Right ventricle myocardium inferior (tissue), 1 donor: ENCODE measurements around the gene NEK1. TPM values are rescaled to one million over a fixed set of nuclear protein-coding genes. Genes with fewer than 3 reads are reported as not detected.
A peak's percentile ranks its signal among the peaks of the same experiment; 100 is the strongest.

ENCODE experiments used
- ATAC-seq: fragments of 200-7000 bp; cut with Tn5 transposase; one replicate; pipeline ENCODE4 v1.9.1; 2020; ENCODE audit warnings: mild to moderate bottlenecking, moderate library complexity
- DNase-seq: peaks from one replicate; pipeline ENCODE4 v3.0.0; 2021; ENCODE audit errors: missing footprints
- intact Hi-C: fragments of 100-400 bp; cut with DNase I; formaldehyde crosslinking; loops from one replicate; pipeline ENCODE4 v1.11.0; 2022
- total RNA-seq: library from RNA; stranded (reverse); fragmentation: NEBNext Ultra II Directional; extraction: Animal tissue kit (Norgen Biotek cat#: 25700); gene quantifications from one replicate; pipeline ENCODE4 v1.2.1, GENCODE V29; 2021
- donor health status: DM: no; HTN: yes; CAD: no; lungs with severe emphysema.

NEK1 gene
- total RNA-seq, 1 donor from 2014 or later = 13.8 TPM

DNA sequence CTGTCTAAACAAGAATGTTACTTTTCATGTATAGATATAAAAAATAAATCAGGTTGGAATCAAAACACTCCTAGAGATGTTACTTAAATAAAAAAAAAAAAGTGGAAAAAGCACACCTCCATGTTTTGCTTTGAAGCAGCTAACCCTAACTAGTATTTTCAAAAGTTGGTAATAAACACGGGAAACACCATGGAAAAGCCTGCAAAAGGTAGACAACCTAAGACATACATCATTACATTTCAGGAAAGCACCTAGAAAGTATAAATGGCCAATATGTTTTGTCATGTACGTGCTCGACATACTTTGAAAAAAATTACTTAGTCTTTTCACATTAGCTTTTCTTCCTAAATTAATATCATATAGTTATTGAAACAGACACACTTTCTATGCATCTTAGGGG, 211.6 kb downstream of the NEK1 start:
- no peak for DNase-seq

DNA sequence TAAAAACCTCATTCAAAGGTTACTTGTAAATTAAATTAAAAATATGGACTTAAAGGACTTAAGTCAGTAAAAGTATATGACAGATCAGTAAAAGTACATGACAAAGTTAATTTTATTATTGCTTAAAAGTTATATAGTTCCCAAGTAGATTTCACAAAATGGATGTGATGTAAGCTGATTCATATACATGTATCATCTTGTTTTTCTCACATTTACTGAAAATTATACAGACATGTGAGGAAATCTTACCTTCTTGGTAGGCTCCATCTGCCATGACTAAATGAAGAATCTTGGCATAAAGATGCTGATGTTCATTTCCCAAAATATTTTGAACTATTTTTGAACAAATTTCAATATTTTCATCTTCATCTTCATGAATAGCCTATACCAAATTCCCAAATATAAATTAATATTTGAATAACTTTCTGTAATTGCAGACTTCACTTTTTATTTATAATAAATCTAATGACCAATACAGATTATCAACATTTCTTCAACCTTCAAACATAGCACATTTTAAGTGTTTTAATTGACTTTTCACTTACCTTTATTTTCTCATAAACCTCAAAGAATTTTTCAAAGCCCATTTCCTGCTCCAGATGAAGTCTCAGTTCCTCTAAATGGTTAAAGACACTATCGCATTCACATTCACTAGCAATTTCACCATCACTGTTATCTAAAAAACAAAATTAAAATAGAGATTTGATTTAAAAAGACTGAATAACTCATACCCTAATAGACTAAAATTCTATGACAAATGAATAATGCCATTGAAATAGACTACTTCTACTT, 212.2 kb downstream of the NEK1 start:
- ATAC-seq (no peak), DNase-seq (no peak)
- intact Hi-C loops = loop anchor here (10.0 kb wide), 1 partner anchor 125 kb away; the partner anchor contains the start of gene SH3RF1

More for the DNA sequence above, 211.6 kb downstream of the NEK1 start:
- ATAC-seq = no peak
- intact Hi-C loops = loop anchor here (10.0 kb wide), 1 partner anchor 126 kb away; the partner anchor contains the start of gene SH3RF1

DNA sequence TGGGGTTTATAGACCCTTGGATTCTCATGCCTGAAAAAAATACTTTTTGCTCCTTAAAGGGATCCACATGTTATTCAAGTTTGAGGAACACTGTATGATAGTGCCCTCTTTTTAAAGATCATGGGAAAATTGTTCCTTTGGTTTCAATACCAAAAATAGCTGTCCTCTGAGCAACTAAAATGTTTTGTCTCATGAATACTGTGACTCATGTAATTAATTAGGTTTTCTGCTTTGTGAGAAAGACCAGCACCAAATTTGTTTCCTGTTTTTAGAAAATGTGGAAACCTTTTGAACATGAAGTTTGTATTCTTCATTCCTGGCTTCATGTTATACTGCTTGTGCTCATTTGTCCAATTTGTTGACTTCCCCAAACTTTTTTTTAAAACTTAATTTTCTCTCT, 214.1 kb downstream of the NEK1 start:
- DNase-seq (no peak), ATAC-seq (no peak)
- intact Hi-C loops = no loop called here

DNA sequence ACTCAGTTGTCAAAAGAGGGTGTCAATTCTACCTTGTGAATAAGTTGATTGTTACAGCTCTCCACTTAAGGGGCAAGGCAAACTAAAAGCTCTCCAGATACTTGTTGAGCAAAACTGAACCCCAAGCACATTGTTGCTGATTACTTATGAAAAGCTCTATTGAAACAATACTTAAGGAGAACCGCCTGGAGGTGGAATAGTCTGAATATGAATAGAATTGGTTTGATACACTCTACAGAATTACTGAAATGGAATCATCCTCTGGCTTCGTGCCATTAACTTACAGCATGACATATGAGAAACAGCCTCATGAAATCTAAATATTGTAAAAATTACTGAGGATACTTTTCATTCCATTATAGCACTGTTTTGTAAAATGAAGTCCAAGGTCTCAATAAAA, 214.6 kb downstream of the NEK1 start:
- no peak for ATAC-seq
- intact Hi-C loops = no loop called here
- DNase-seq = no peak

DNA sequence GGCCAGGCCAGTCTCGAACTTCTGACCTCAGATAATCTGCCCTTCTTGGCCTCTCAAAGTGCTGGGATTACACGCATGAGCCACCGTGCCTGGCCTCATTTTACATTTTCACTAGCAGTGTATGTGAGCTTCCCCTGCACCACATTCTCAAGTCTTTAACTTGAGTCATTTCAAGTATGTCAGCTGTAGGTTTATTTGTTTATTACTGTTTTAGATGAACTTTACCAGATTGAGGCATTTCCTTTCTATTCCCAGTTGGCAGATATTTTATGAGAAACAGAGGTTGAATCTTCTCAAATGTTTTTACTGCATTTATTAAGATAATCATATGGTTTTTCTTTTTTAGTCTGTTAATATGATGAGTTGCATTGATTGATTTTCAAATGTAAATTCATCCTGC, 227.0 kb downstream of the NEK1 start:
- no peak for DNase-seq
- no peak for ATAC-seq
- intact Hi-C loops = no loop called here

DNA sequence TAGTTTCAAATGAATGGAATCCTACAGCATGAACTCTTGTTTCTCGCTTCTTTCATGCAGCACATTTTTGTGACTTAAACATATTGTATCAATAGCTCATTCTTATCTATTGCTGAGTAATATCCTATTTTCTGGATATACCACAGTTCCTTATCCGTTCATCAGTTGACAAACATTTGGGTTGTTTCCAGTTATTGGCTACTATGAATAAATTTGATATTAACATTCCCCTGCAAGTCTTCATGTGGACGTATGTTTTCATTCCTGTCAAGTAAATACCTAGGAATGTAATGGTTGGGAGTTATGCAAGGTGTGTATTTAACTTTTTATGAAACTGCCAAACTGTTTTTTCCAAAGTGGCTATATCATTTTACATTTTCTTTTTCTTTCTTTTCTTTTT, 227.6 kb downstream of the NEK1 start:
- intact Hi-C loops = no loop called here
- no peak for ATAC-seq
- no peak for DNase-seq

DNA sequence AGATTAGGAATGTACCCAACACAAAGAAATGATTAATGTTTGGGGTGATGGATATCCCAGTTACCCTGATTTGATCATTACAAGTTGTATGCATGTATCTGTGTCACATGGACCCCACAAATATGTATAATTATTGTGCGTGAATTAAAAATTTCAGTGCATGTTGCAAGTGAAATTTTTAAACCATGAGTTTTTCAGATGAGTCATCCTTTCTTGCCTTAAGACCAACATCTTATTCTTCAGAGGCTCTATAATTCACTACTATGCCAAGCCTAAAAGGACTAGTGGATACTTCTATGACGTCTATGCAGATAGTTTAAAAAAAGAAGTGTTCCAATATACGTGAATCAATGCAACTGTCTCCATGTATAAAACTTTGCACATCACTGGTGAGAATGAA, 228.7 kb downstream of the NEK1 start:
- intact Hi-C loops = no loop called here
- DNase-seq (no peak), ATAC-seq (no peak)

DNA sequence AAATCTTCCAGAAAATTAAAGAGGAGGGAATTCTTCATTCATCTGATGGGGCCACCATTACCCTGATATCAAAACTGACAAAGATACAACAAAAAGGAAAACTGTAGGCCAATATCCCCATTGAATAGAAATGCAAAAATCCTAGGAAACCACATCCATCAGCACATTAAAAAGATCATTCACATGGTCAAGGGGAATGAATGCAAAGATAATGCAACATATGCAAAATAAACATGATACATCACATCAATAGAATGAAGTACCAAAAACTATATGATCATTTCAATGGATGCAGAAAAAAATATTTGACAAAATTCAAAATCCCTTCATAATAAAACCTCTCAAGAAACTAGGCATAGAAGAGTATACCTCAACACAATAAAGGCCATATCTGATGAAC, 232.7 kb downstream of the NEK1 start:
- ATAC-seq (no peak), DNase-seq (no peak)
- intact Hi-C loops = no loop called here

DNA sequence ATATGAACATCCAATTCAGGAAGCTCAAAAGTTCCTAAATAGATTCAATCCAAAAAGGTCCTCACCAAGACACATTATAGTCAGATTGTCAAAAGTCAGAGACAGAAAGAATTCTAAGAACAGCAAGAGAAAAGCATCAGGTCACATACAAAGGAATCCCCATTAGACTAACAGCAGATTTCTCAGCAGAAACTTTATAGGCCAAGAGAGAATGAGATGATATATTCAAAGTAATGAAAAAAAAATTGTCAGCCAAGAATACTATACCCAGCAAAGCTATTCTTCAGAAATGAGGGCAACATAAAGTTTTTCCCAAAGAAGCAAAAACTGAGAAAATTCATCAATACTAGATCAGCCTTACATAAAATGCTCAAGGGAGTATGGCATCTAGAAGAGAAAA, 235.0 kb downstream of the NEK1 start:
- intact Hi-C loops = no loop called here
- ATAC-seq = no peak
- DNase-seq = no peak

DNA sequence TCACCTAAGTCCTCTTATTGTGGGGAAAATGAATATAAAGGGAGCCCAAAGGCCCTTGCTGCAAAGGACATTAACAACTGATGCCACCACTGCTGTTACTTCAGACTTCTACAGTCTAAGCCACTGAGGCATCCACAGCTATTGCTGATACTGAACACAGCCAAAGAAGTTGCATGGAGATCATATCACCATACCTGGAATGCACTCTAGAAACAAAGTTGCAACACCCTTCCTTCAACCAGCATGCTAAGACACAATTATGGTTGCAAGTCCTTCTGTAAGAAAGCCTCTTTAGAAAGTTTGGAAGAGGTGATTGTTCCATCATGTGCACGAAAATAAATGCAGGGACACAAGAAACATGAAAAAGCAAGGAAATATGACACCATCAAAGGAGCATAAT, 236.0 kb downstream of the NEK1 start:
- intact Hi-C loops = no loop called here
- DNase-seq (no peak), ATAC-seq (no peak)

DNA sequence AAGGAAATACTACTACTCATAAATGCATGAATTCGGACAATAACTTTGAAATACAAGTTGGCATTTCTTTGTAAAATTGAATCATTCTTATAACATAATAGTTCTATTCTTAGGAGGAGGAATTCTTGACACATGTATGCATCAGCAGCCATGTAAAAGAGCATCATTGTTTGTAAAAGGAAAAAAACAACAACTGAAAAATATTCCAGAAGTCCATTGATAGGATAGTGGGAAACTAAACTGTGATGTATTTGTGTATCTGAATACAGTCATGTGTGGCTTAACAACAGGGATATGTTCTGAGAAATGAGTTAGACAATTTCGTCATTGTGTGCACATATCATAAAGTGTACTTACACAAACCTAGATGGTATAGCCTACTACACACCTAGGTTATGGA, 239.6 kb downstream of the NEK1 start:
- no peak for DNase-seq
- intact Hi-C loops = no loop called here

DNA sequence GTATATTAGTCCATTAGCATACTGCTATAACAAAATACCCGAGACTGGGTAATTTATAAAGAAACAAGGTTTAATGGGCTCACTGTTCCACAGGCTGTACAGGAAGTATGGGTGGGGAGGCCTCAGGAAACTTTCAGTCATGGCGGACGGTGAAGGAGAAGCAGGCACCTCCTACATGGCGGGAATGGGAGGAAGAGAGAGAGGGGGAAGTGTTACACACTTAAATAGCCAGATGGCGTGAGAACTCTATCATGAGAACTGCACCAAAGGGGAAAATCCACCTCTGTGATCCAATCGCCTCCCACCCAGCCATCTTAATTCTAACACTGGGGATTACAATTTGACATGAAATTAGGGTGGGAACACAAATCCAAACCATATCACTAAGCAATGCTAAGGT, 242.7 kb downstream of the NEK1 start:
- intact Hi-C loops = loop anchor here (1.0 kb wide), 1 partner anchor 7 kb away; no protein-coding TSS in a partner anchor
- ATAC-seq (no peak), DNase-seq (no peak)

More for the DNA sequence above, 239.6 kb downstream of the NEK1 start:
- no peak for ATAC-seq

DNA sequence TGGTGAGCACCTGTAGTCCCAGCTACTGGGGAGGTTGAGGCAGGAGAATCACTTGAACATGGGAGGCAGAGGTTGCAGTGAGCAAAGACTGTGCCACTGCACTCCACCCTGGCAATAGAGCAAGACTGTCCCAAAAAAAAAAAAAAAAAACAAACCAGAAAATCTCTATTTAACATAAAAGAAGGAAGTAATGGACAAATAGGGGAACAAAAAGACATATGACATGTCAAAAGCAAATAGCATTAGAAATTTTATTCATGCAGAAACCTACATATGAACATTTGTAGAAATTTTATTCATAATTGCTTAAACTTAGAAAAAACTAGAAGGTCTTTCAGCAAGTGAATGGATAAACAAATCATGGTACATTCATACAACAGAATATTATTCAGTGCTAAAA, 244.6 kb downstream of the NEK1 start:
- ATAC-seq (no peak), DNase-seq (no peak)
- intact Hi-C loops = no loop called here

DNA sequence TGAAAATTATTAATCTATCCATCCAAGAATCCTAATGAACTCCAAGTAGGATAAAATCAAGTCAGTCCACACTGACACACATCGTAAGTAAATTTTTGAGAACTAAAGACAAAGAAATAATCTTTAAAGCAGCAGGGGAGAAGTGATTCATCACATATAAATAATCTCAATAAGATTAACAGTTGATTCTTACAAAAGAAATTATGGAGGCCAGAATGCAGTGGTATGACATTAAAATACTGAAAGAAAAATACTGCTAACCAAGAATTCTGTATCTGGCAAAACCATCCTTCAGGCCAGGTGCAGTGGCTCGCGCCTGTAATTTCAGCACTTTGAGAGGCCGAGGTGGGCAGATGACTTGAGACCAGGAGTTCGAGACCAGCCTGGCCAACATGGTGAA, 245.6 kb downstream of the NEK1 start:
- ATAC-seq = no peak
- intact Hi-C loops = no loop called here
- no peak for DNase-seq

DNA sequence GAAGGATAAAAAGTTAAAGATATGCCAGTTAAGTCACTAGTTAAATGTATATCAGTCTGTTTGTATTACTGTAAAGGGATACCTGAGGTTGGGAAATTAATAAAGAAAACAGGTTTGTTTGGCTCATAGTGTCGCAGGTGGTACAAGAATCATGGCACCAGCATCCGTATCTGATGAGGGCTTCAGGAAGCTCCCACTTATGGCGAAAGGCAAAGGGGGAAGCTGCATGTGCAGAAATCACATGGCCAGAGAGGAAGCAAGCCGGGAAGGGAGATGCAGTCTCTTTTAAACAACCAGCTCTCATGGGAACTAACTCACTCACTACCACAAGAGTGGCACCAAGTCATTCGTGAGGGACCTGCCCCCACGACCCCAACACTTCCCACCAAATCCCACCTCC, 249.8 kb downstream of the NEK1 start:
- ATAC-seq (no peak), DNase-seq (no peak)
- intact Hi-C loops = loop anchor here (1.0 kb wide), 1 partner anchor 8 kb away; no protein-coding TSS in a partner anchor

DNA sequence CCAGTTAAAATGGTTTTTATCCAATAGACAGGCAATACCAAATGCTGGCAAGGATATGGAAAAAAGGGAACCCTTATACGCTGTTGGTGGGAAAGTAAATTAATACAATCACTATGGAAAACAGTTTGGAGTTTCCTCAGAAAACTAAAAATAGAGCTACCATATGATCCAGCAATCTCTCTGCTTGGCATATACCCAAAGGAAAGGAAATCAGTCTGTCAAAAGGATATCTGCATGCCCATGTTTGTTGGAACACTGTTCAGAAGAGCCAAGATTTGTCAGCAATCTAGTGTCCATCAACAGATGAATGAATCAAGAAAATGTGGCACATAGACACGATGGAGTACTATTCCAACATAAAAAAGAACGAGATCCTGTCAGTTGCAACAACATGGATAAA, 250.6 kb downstream of the NEK1 start:
- intact Hi-C loops = loop anchor here (1.0 kb wide), 1 partner anchor 9 kb away; no protein-coding TSS in a partner anchor
- DNase-seq (no peak), ATAC-seq (no peak)

DNA sequence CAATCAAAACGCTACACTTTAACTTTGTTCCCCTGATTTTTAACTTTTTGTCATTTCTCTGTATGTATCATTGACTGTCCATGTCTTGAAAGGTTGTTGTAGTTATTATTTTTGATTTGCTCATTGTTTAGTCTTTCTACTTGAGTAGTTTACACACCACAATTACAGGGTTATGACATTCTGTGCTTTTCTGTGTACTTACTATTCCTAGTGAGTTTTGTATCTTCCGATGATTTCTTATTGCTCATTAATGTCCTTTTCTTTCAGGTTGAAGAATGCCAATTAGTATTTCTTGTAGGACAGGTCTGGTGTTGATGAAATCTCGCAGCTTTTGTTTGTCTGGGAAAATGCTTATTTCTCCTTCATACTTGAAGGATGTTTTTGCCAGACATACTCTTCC, 252.4 kb downstream of the NEK1 start:
- ATAC-seq (no peak), DNase-seq (no peak)
- intact Hi-C loops = no loop called here

DNA sequence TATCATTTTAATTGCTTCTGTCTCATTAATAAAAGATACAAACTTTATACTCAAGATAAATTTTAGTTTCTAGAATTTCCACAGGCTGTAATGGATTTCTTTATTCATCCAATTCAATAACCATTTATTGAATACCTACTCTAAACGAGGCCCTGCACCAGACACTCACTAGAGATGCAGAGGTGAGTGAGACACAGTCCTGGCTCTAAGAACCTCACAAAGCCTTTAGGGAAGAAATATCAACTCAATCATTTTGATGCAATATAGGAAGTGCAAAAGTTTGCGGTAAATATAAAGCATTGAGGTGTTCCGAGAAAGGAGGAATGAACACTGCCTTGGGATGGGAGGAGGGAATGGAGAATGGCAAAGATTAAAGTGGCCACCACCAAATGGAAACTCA, 260.0 kb downstream of the NEK1 start:
- DNase-seq (no peak), ATAC-seq (no peak)
- intact Hi-C loops = no loop called here

DNA sequence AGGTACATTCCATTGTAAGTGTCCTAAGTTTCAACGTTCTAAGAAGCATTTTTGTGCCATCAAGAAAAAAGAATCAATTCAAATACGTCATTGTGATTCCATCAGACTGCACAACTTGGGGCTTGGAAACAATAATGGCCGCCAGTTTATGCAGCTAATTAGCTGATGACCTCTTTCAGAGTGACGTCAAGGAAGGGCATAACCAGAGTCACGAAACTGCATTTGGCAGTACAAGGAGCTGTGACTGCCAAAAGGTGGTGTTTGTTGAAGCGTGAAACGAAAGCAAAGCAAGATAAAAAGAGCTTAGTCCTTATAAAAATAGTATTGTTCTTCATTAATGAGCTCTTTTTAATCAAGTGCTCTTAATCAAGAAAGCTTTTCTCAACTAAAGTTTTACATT, 260.5 kb downstream of the NEK1 start:
- ATAC-seq (peak; percentile 69), DNase-seq (no peak)
- intact Hi-C loops = no loop called here

DNA sequence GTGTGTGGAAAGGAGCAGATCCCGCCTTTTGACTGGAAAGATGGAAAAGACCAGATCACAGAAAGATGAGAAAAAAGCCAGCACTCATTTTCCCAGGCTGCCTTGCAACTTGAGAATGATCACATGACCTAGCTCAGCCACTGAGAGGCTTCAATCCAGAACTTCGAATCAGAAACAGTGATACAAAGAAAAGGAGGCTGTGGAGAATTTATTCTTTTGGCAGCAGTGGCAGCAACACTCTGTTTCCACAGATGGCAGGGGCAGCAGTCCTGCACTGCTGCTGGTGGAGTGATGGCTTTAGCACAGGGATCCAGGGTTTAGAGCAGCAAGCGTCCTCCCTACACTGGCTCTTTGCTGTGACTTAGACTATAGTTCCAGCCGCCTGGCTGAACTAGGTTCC, 263.8 kb downstream of the NEK1 start:
- intact Hi-C loops = no loop called here
- ATAC-seq (no peak), DNase-seq (no peak)

DNA sequence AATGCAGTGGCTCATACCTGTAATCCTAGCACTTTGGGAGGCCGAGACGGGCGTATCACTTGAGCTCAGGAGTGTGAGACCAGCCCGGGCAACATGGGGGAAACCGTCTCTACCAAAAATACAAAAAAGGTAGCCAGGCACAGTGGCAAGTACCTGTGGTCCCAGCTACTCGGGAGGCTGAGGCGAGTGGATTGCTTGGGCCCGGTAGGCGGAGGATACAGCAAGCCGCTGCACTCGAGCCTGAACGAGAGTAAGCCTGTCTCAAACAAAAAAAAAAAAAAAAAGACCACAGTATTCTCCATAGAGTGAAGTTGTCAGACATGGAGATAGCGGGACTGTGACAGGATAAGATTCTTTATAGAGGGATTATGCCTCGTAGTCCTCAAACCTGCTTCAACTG, 265.5 kb downstream of the NEK1 start:
- DNase-seq (no peak), ATAC-seq (no peak)
- intact Hi-C loops = no loop called here
